ENCODE data around the gene IL1RAPL2.
"Not testable (repeated sequence)": the region's sequence is repeated elsewhere in the genome, so short reads cannot be mapped to it uniquely, and the experiment has no call there.

IL1RAPL2 gene

DNA sequence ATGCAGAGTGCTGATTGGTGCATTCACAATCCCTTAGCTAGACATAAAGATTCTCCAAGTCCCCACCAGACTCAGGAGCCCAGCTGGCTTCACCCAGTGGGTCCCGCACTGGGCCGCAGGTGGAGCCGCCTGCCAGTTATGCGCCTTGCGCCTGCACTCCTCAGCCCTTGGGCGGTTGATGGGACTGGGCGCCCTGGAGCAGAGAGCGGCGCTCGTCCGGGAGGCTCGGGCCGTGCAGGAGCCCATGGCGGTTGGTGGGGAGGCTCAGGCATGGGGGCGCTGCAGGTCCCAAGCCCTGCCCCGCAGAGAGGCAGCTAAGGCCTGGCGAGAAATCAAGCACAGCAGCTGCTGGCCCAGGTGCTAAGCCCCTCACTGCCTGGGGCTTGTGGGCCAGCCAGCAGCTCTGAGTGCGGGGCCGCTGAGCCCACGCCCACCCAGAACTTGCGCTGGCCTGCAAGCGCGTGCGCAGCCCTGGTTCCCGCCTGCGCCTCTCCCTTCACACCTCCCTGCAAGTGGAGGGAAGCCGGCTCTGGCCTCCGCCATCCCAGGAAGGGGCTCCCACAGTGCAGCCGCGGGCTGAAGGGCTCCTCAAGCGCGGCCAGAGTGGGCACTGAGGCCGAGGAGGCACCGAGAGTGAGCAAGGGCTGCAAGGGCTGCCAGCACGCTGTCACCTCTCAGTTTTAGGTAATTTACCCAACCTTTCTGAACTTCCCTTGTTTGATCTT lies 549.8 kb downstream of the IL1RAPL2 start:
- not testable (repeated sequence) for H3K9ac ChIP-seq (ENCODE audit: low read length); H3K27ac ChIP-seq (ENCODE audit: low read depth, low read length); H3K27me3 ChIP-seq (ENCODE audit: control insufficient read depth in 1 of 2, insufficient read depth in 2 of 2, low read length in 2 of 2); H3K4me3 ChIP-seq (ENCODE audit: low read depth in 1 of 2, low read length in 2 of 2); H3K9me3 ChIP-seq (ENCODE audit: low read length); H3K4me1 ChIP-seq (ENCODE audit: insufficient read depth, low read length); H3K36me3 ChIP-seq (ENCODE audit: insufficient read depth, low read length)

DNA sequence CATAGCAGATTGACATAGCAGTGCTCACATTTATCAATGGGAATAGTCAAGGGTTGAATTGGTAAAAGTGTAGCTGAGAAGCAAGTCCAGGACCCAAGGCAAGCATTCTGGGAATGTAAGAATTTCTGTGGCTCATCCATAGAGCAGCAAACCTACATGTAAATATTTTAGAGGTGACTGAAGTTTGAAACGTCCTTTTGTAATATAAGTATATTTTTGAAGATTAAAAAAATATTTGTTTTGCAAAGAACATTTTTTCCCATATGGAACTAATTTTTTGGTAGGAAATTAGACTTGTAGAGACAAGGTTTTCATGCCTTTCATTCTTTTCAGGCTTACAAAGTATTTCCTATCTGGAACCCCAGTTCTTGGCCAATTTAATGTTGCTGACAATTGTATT lies 550.5 kb downstream of the IL1RAPL2 start:
- no peaks in the 10 kb centered on the region for H3K27me3 ChIP-seq (ENCODE audit: control insufficient read depth in 1 of 2, insufficient read depth in 2 of 2, low read length in 2 of 2)
- no peaks in the 10 kb centered on the region for H3K9me3 ChIP-seq (ENCODE audit: low read length)
- H3K9ac ChIP-seq (ENCODE audit: low read length), result no peak overlapping the region
- no peaks in the 10 kb centered on the region for H3K4me1 ChIP-seq (ENCODE audit: insufficient read depth, low read length)
- H3K4me3 ChIP-seq (ENCODE audit: low read depth in 1 of 2, low read length in 2 of 2), result no peak overlapping the region
- no peak overlapping the region for H3K27ac ChIP-seq (ENCODE audit: low read depth, low read length)
- no peaks in the 10 kb centered on the region for H3K36me3 ChIP-seq (ENCODE audit: insufficient read depth, low read length)

DNA sequence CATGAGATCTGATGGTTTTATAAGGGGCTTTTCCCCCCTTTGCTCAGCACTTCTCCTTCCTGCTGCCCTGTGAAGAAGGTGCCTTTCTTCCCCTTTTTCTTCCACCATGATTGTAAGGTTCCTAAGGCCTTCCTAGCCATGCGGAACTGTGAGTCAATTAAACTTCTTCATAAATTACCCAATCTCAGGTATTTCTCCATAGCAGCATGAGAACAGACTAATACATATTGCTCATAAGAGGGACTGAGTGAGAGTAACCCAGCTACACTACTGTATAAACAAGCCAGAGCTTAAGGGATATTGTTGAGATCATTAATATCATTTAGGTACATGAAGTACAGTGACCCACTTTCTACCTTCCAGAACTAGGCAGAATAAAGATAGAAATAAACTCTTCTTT lies 551.6 kb downstream of the IL1RAPL2 start:
- H3K27me3 ChIP-seq (ENCODE audit: control insufficient read depth in 1 of 2, insufficient read depth in 2 of 2, low read length in 2 of 2), result no peaks in the 10 kb centered on the region
- no peak overlapping the region for H3K27ac ChIP-seq (ENCODE audit: low read depth, low read length)
- no peaks in the 10 kb centered on the region for H3K36me3 ChIP-seq (ENCODE audit: insufficient read depth, low read length)
- H3K4me3 ChIP-seq (ENCODE audit: low read depth in 1 of 2, low read length in 2 of 2), result no peak overlapping the region
- no peak overlapping the region for H3K9ac ChIP-seq (ENCODE audit: low read length)
- H3K4me1 ChIP-seq (ENCODE audit: insufficient read depth, low read length), result no peaks in the 10 kb centered on the region
- no peaks in the 10 kb centered on the region for H3K9me3 ChIP-seq (ENCODE audit: low read length)

- Histone ChIP-seq H3K9ac (ENCODE audit: low read length) (no peak overlapping the region), H3K9me3 (ENCODE audit: low read length) (no peaks in the 10 kb centered on the region), H3K4me1 (ENCODE audit: insufficient read depth, low read length) (no peaks in the 10 kb centered on the region), H3K36me3 (ENCODE audit: insufficient read depth, low read length) (no peaks in the 10 kb centered on the region), H3K4me3 (ENCODE audit: low read depth in 1 of 2, low read length in 2 of 2) (no peak overlapping the region), H3K27me3 (ENCODE audit: control insufficient read depth in 1 of 2, insufficient read depth in 2 of 2, low read length in 2 of 2) (no peaks in the 10 kb centered on the region), H3K27ac (ENCODE audit: low read depth, low read length) (no peak overlapping the region)
These were observed 554.5 kb downstream of the IL1RAPL2 start for GRCh38 chrX:105120463-105120862.

GRCh38 chrX:105121186-105121585 lies 555.2 kb downstream of the IL1RAPL2 start:
- no peaks in the 10 kb centered on the region for H3K4me1 ChIP-seq (ENCODE audit: insufficient read depth, low read length)
- no peaks in the 10 kb centered on the region for H3K36me3 ChIP-seq (ENCODE audit: insufficient read depth, low read length)
- H3K9me3 ChIP-seq (ENCODE audit: low read length), result no peaks in the 10 kb centered on the region
- no peak overlapping the region for H3K27ac ChIP-seq (ENCODE audit: low read depth, low read length)
- no peaks in the 10 kb centered on the region for H3K27me3 ChIP-seq (ENCODE audit: control insufficient read depth in 1 of 2, insufficient read depth in 2 of 2, low read length in 2 of 2)
- H3K4me3 ChIP-seq (ENCODE audit: low read depth in 1 of 2, low read length in 2 of 2), result no peak overlapping the region
- no peak overlapping the region for H3K9ac ChIP-seq (ENCODE audit: low read length)

- no peak overlapping the region for H3K4me3 ChIP-seq (ENCODE audit: low read depth in 1 of 2, low read length in 2 of 2)
- no peak overlapping the region for H3K9ac ChIP-seq (ENCODE audit: low read length)
- no peak overlapping the region for H3K27ac ChIP-seq (ENCODE audit: low read depth, low read length)
- H3K36me3 ChIP-seq (ENCODE audit: insufficient read depth, low read length), result no peaks in the 10 kb centered on the region
- no peaks in the 10 kb centered on the region for H3K4me1 ChIP-seq (ENCODE audit: insufficient read depth, low read length)
- H3K9me3 ChIP-seq (ENCODE audit: low read length), result no peaks in the 10 kb centered on the region
- H3K27me3 ChIP-seq (ENCODE audit: control insufficient read depth in 1 of 2, insufficient read depth in 2 of 2, low read length in 2 of 2), result no peaks in the 10 kb centered on the region
These were observed 560.2 kb downstream of the IL1RAPL2 start for GRCh38 chrX:105126201-105126600.

DNA sequence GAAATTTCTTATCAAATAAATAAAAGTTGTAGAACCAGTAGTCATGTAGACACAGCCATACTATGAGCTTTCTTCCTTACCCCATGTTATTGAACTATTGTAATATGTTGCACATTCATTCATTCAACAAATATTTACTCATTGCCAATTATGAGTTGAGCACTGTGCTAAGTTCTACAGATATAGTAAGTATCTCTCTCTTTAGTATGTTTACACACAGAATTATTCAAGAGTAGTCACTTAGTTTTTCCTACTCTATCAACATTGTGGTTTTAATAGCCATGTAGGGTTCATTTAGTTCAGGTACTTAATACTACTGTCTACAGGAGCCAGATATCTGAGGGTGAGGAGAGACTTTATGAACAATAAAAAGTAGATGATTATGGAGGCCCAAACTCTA lies 568.3 kb downstream of the IL1RAPL2 start:
- Histone ChIP-seq H3K36me3 (ENCODE audit: insufficient read depth, low read length) (no peaks in the 10 kb centered on the region), H3K9ac (ENCODE audit: low read length) (no peak overlapping the region), H3K27me3 (ENCODE audit: control insufficient read depth in 1 of 2, insufficient read depth in 2 of 2, low read length in 2 of 2) (no peaks in the 10 kb centered on the region)

GRCh38 chrX:105136786-105137185 lies 570.8 kb downstream of the IL1RAPL2 start:
- Histone ChIP-seq H3K9me3 (ENCODE audit: low read length) (no peaks in the 10 kb centered on the region), H3K27me3 (ENCODE audit: control insufficient read depth in 1 of 2, insufficient read depth in 2 of 2, low read length in 2 of 2) (no peaks in the 10 kb centered on the region)

More for the DNA sequence above, 568.3 kb downstream of the IL1RAPL2 start:
- Histone ChIP-seq H3K4me1 (ENCODE audit: insufficient read depth, low read length) (no peaks in the 10 kb centered on the region), H3K9me3 (ENCODE audit: low read length) (no peaks in the 10 kb centered on the region), H3K4me3 (ENCODE audit: low read depth in 1 of 2, low read length in 2 of 2) (no peak overlapping the region), H3K27ac (ENCODE audit: low read depth, low read length) (no peak overlapping the region)

DNA sequence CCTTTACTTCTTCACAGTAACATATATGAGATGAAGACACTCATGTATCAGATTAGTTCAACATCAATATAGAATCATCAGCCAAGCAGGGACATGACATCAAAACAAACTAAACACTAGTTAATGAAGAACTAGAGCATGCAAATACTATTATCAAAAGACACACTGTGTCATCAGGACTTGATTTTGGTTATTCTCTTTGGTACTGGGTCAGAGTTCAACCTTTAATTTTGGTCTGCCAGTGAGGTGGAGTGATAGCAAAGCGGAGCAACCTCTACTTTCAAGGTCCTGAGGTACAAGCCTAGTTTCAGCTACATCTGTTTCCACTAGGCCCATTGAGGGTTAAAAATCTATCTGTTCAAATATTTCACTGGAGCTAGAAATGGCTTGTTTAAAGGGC lies 584.0 kb downstream of the IL1RAPL2 start:
- Histone ChIP-seq H3K4me3 (ENCODE audit: low read depth in 1 of 2, low read length in 2 of 2) (no peak overlapping the region), H3K4me1 (ENCODE audit: insufficient read depth, low read length) (no peaks in the 10 kb centered on the region), H3K9ac (ENCODE audit: low read length) (no peak overlapping the region), H3K36me3 (ENCODE audit: insufficient read depth, low read length) (no peaks in the 10 kb centered on the region), H3K27me3 (ENCODE audit: control insufficient read depth in 1 of 2, insufficient read depth in 2 of 2, low read length in 2 of 2) (no peaks in the 10 kb centered on the region), H3K9me3 (ENCODE audit: low read length) (no peaks in the 10 kb centered on the region), H3K27ac (ENCODE audit: low read depth, low read length) (no peak overlapping the region)

More at GRCh38 chrX:105136786-105137185, 570.8 kb downstream of the IL1RAPL2 start:
- no peaks in the 10 kb centered on the region for H3K36me3 ChIP-seq (ENCODE audit: insufficient read depth, low read length)
- H3K27ac ChIP-seq (ENCODE audit: low read depth, low read length), result no peak overlapping the region
- H3K4me3 ChIP-seq (ENCODE audit: low read depth in 1 of 2, low read length in 2 of 2), result no peak overlapping the region
- no peak overlapping the region for H3K9ac ChIP-seq (ENCODE audit: low read length)
- no peaks in the 10 kb centered on the region for H3K4me1 ChIP-seq (ENCODE audit: insufficient read depth, low read length)

GRCh38 chrX:105150557-105150956 lies 584.6 kb downstream of the IL1RAPL2 start:
- Histone ChIP-seq H3K27ac (ENCODE audit: low read depth, low read length) (no peak overlapping the region), H3K9ac (ENCODE audit: low read length) (no peak overlapping the region), H3K36me3 (ENCODE audit: insufficient read depth, low read length) (no peaks in the 10 kb centered on the region), H3K9me3 (ENCODE audit: low read length) (no peaks in the 10 kb centered on the region), H3K4me1 (ENCODE audit: insufficient read depth, low read length) (no peaks in the 10 kb centered on the region), H3K4me3 (ENCODE audit: low read depth in 1 of 2, low read length in 2 of 2) (no peak overlapping the region), H3K27me3 (ENCODE audit: control insufficient read depth in 1 of 2, insufficient read depth in 2 of 2, low read length in 2 of 2) (no peaks in the 10 kb centered on the region)

GRCh38 chrX:105167233-105167632 lies 601.2 kb downstream of the IL1RAPL2 start:
- no peak overlapping the region for H3K27ac ChIP-seq (ENCODE audit: low read depth, low read length)
- H3K9me3 ChIP-seq (ENCODE audit: low read length), result no peaks in the 10 kb centered on the region
- no peaks in the 10 kb centered on the region for H3K27me3 ChIP-seq (ENCODE audit: control insufficient read depth in 1 of 2, insufficient read depth in 2 of 2, low read length in 2 of 2)
- H3K9ac ChIP-seq (ENCODE audit: low read length), result no peak overlapping the region
- no peaks in the 10 kb centered on the region for H3K36me3 ChIP-seq (ENCODE audit: insufficient read depth, low read length)
- no peak overlapping the region for H3K4me3 ChIP-seq (ENCODE audit: low read depth in 1 of 2, low read length in 2 of 2)
- no peaks in the 10 kb centered on the region for H3K4me1 ChIP-seq (ENCODE audit: insufficient read depth, low read length)

DNA sequence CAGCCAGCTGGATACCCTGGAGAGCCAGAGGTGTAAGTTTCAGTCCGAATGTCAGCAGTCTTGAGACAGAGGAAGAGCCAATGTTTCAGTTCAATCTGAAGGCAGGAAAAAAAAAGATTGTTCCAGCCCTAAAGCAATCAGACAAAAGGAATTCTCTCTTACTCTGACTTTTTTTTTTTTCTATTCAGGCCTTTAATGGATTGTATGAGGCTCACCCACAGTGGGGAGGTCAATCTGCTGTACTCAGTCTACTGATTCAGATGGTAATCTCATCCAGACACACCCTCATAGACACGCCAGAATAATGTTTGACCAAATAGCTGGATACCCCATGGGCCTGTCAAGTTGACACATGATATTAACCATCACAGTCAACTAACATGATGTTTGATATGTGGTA lies 602.6 kb downstream of the IL1RAPL2 start:
- Histone ChIP-seq H3K4me3 (ENCODE audit: low read depth in 1 of 2, low read length in 2 of 2) (no peak overlapping the region), H3K27me3 (ENCODE audit: control insufficient read depth in 1 of 2, insufficient read depth in 2 of 2, low read length in 2 of 2) (no peaks in the 10 kb centered on the region), H3K4me1 (ENCODE audit: insufficient read depth, low read length) (no peaks in the 10 kb centered on the region), H3K9me3 (ENCODE audit: low read length) (no peaks in the 10 kb centered on the region), H3K9ac (ENCODE audit: low read length) (no peak overlapping the region), H3K27ac (ENCODE audit: low read depth, low read length) (no peak overlapping the region), H3K36me3 (ENCODE audit: insufficient read depth, low read length) (no peaks in the 10 kb centered on the region)
